HG03103 (cell line): ENCODE measurements around the gene TTYH3.
"Not testable (repeated sequence)": the region's sequence is repeated elsewhere in the genome, so short reads cannot be mapped to it uniquely, and the experiment has no call there.

Experiments
- ATAC-seq: cut with Tn5 transposase; IDR thresholded peaks from one replicate; pipeline ENCODE4 v1.9.1; 2021; ENCODE audit warnings: low read depth; ENCODE audit not compliant: unreplicated experiment

The TTYH3 gene

GRCh38 chr7:2631946-2632732, at the start of gene TTYH3:
Gene TTYH3, plus strand, starts transcription at chr7:2631986. Its CDS starts 170 bp downstream, at chr7:2632156.
- peak; percentile 18 for ATAC-seq

- no peak for ATAC-seq
Measured at GRCh38 chr7:2582006-2582735, 49.6 kb upstream of the TTYH3 start.

- ATAC-seq = no peak
Measured at GRCh38 chr7:2583798-2584580, 47.8 kb upstream of the TTYH3 start.

GRCh38 chr7:2585446-2585845, 46.3 kb upstream of the TTYH3 start:
- ATAC-seq = no peak

GRCh38 chr7:2586326-2587020, 45.3 kb upstream of the TTYH3 start:
- ATAC-seq = no peak

- ATAC-seq = no peak
Measured at GRCh38 chr7:2587134-2587533, 44.7 kb upstream of the TTYH3 start.

GRCh38 chr7:2587778-2588177, 44.0 kb upstream of the TTYH3 start:
- ATAC-seq = no peak

GRCh38 chr7:2589341-2589740, 42.4 kb upstream of the TTYH3 start:
- no peak for ATAC-seq

- not testable (repeated sequence) for ATAC-seq
Measured at GRCh38 chr7:2589941-2590340, 41.8 kb upstream of the TTYH3 start.

- no peak for ATAC-seq
Measured at GRCh38 chr7:2592375-2592865, 39.4 kb upstream of the TTYH3 start.

- no peak for ATAC-seq
Measured at GRCh38 chr7:2593036-2593727, 38.6 kb upstream of the TTYH3 start.

- no peak for ATAC-seq
Measured at GRCh38 chr7:2594599-2594998, 37.2 kb upstream of the TTYH3 start.

- no peak for ATAC-seq
Measured at GRCh38 chr7:2595258-2595860, 36.4 kb upstream of the TTYH3 start.

GRCh38 chr7:2596464-2597272, 35.1 kb upstream of the TTYH3 start:
- no peak for ATAC-seq

- ATAC-seq = no peak
Measured at GRCh38 chr7:2597273-2597640, 34.5 kb upstream of the TTYH3 start.

GRCh38 chr7:2598154-2598823, 33.5 kb upstream of the TTYH3 start:
- no peak for ATAC-seq

GRCh38 chr7:2601065-2601464, 30.7 kb upstream of the TTYH3 start:
- ATAC-seq = no peak

- no peak for ATAC-seq
Measured at GRCh38 chr7:2601907-2602306, 29.9 kb upstream of the TTYH3 start.
